Measurements from ENCODE around the gene MCM5. TPM values are rescaled to one million over a fixed set of nuclear protein-coding genes. Genes with fewer than 3 reads are reported as not detected.

The MCM5 gene
- total and polyA plus RNA-seq, 8 donors, result 7.2 to 17.7 (median 12.1) TPM

DNA sequence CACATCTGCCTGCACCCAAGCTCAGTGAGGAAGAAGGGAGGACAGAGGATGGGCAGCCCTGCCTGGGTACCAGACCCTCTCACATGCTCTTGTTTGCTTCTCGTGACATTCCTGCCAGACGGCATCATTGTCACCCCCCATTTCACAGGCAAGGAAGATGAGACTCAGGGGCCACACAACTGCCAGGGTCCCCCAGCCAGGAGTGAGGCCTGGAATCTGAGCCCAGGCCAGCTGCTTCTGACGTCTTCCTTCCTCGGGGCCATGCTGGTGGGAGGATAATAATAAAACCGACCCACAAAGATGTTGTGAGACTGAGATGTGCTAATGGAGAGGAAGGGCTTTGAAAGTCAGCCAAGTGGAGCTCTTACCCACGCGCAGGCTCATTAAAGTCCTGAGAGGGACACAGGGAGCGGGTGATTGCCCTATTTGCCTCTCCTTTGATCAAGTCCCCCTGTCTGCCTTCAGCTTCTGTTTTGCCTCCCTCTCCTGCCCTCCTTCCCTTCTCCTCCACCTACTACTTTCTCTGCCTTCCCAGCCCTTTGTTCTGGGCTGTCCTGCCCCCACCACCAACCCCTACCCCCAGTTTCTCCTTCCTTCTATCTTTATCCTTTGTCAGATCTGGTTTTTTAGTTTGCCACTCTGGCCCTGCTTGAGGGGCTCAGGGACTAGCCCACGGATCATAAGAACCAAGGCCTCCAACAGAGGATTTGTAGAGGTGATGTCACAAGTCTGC, 62.7 kb downstream of the MCM5 start:
- H3K4me3 ChIP-seq, result no peak overlapping the region
- TF ChIP-seq, protein P1, sequence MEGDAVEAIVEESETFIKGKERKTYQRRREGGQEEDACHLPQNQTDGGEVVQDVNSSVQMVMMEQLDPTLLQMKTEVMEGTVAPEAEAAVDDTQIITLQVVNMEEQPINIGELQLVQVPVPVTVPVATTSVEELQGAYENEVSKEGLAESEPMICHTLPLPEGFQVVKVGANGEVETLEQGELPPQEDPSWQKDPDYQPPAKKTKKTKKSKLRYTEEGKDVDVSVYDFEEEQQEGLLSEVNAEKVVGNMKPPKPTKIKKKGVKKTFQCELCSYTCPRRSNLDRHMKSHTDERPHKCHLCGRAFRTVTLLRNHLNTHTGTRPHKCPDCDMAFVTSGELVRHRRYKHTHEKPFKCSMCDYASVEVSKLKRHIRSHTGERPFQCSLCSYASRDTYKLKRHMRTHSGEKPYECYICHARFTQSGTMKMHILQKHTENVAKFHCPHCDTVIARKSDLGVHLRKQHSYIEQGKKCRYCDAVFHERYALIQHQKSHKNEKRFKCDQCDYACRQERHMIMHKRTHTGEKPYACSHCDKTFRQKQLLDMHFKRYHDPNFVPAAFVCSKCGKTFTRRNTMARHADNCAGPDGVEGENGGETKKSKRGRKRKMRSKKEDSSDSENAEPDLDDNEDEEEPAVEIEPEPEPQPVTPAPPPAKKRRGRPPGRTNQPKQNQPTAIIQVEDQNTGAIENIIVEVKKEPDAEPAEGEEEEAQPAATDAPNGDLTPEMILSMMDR (IDR thresholded peaks at IDR 0.05), result no peak
- FAIRE-seq (no peak), DNase-seq (no peak), ATAC-seq (no peak)
- 82 to 86% methylated on average over 9 of the region's 9 CpGs for WGBS, 2 donors
- no peaks in the 10 kb centered on the region for H3K36me3 ChIP-seq
- no peaks in the 10 kb centered on the region for H3K4me1 ChIP-seq
- intact Hi-C loops (cut with DNase I), result no loop called here
- H3K9me3 ChIP-seq, result no peaks in the 10 kb centered on the region
- H3K27ac ChIP-seq, result no peak overlapping the region
- no peaks in the 10 kb centered on the region for H3K27me3 ChIP-seq

DNA sequence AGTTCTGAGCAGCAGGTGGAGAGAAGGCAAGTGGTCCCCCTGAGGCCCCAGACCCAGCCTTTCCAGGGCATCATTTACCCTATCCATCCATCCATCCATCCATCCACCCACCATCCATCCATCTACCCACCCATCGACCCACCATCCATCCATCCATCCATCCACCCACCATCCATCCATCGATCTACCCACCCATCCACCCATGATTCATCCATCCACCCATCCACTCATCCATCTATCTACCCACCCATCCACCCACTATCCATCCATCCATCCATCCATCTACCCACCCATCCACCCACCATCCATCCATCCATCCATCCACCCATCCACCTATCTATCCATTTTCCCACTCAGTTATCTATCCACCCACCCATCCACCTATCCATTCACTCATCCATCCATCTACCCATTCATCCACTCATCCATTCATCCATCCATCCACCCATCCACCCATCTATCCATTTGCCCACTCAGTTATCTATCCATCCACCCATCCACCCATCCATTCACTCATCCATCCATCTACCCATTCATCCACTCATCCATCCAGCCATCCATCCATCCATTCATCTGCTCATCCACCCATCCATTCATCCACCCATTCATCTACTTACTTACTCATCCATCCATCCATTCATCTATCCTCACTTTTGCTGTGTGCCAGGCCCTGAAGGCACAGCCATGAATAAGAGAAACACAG, 63.4 kb downstream of the MCM5 start:
- no peak overlapping the region for H3K27ac ChIP-seq
- no peak for ATAC-seq
- TF ChIP-seq, protein P1 (IDR thresholded peaks at IDR 0.05), result no peak
- H3K27me3 ChIP-seq, result no peaks in the 10 kb centered on the region
- H3K36me3 ChIP-seq, result no peaks in the 10 kb centered on the region
- H3K4me1 ChIP-seq, result no peaks in the 10 kb centered on the region
- WGBS, 2 donors, result 89 to 99% methylated on average over 2 of the region's 2 CpGs
- intact Hi-C loops (cut with DNase I), result no loop called here
- no peak overlapping the region for H3K4me3 ChIP-seq
- no peak for DNase-seq
- no peaks in the 10 kb centered on the region for H3K9me3 ChIP-seq
- FAIRE-seq, result no peak

DNA sequence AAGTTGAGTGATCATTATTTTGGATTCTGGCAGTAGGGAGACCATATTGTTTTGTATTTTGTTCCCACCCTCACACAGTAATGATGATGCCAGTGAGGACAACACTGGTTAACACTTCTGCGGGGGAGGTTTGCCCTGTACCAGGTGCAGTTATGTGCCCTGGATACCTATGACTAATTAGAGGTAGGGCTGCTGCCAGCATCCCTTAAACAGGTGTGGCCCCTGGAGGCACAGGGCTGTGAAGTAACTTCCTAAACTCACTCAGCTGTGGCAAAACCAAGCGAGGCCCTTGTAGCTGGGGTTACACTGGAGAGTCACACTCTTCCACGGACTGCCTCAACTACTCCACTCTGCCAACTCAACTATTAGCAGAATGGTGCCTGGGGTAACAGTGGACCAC, 64.5 kb downstream of the MCM5 start:
- Histone ChIP-seq H3K9me3 (no peaks in the 10 kb centered on the region), H3K4me1 (no peaks in the 10 kb centered on the region), H3K27me3 (no peaks in the 10 kb centered on the region), H3K27ac (no peak overlapping the region), H3K36me3 (no peaks in the 10 kb centered on the region), H3K4me3 (no peak overlapping the region)
- intact Hi-C loops (cut with DNase I), result no loop called here
- 84% methylated on average over 3 of the region's 3 CpGs for WGBS, 2 donors
- FAIRE-seq (no peak), ATAC-seq (no peak), DNase-seq (no peak)
- TF ChIP-seq, protein P1 (IDR thresholded peaks at IDR 0.05), result no peak

DNA sequence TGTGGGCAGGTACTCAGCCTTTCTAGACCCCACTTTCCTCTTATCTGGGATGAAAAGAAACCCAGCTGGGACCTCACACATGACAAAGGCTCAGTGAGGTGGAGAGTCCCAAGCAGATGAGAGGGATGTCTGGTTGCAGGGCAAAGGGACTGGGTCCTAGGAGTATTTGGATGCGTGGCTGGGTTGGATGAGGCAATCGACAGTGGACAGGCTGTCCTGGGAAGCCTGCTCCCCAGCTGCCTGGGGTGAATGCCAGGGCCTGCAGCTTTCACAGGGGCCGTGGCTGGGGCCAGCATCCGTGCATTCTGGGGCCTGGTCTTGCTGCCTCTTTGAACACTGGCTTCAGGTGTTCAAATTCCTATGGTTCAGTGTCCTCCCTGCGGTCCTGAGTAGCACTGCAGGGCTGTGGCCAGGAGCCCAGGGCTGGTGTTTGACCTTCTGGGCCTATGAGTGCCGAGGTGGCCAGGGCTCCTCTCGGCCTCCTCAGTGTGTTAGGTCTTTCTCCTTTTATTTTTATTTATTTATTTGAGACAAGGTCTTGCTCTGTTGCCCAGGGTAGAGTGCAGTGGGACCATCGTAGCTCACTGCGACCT, 65.3 kb downstream of the MCM5 start:
- H3K9me3 ChIP-seq, result no peaks in the 10 kb centered on the region
- ATAC-seq, result peak in 1 of 4 donors; percentile 32
- intact Hi-C loops (cut with DNase I), result no loop called here
- no peak overlapping the region for H3K4me3 ChIP-seq
- FAIRE-seq, result no peak
- DNase-seq, result no peak
- 84 to 89% methylated on average over 9 of the region's 9 CpGs for WGBS, 2 donors
- TF ChIP-seq, protein P1 (IDR thresholded peaks at IDR 0.05), result no peak
- H3K27ac ChIP-seq, result no peak overlapping the region
- H3K27me3 ChIP-seq, result no peaks in the 10 kb centered on the region
- no peaks in the 10 kb centered on the region for H3K36me3 ChIP-seq
- H3K4me1 ChIP-seq, result no peaks in the 10 kb centered on the region

Data from pancreas (tissue), 10 donors.